Measurements from ENCODE around the gene TLDC2.
"Not testable (repeated sequence)": the region's sequence is repeated elsewhere in the genome, so short reads cannot be mapped to it uniquely, and the experiment has no call there.

TLDC2 gene

GRCh38 chr20:36926653-36927200 lies 50.8 kb downstream of the TLDC2 start:
- Mint-ChIP-seq H3K9me3 (no peaks in the 10 kb centered on the region), H3K4me3 (no peak overlapping the region), H3K4me1 (no peaks in the 10 kb centered on the region), H3K27ac (no peak overlapping the region), H3K27me3 (no peaks in the 10 kb centered on the region), H3K36me3 (peaks cover 7% of the 10 kb centered on the region)
- DNase-seq (ENCODE audit: low spot score in 2 of 2): no peak
- ATAC-seq (ENCODE audit: low read depth): peak; percentile 52

DNA sequence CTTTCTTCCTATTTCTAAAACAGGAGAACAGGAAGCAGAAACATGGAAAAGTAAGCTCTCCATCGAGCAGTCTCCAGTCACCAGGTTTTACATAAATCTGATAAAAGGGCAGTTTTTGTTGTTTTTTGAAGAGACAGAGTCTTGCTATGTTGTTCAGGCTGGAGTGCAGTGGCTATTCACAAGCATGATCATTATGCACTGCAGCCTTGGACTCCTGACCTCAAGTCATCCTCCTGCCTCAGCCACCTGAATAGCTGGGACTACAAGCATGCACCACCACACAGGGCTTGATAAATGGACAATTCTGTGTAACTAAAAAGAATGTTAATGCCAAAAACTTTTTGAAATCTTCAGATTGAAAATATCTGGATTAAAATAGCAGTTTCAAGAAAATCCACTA lies 51.8 kb downstream of the TLDC2 start:
- peaks cover 12% of the 10 kb centered on the region for H3K36me3 Mint-ChIP-seq
- DNase-seq (ENCODE audit: low spot score in 2 of 2): no peak
- no peaks in the 10 kb centered on the region for H3K4me1 Mint-ChIP-seq
- no peaks in the 10 kb centered on the region for H3K27me3 Mint-ChIP-seq
- no peak for ATAC-seq (ENCODE audit: low read depth)
- H3K27ac Mint-ChIP-seq: no peak overlapping the region
- no peak overlapping the region for H3K4me3 Mint-ChIP-seq
- no peaks in the 10 kb centered on the region for H3K9me3 Mint-ChIP-seq

DNA sequence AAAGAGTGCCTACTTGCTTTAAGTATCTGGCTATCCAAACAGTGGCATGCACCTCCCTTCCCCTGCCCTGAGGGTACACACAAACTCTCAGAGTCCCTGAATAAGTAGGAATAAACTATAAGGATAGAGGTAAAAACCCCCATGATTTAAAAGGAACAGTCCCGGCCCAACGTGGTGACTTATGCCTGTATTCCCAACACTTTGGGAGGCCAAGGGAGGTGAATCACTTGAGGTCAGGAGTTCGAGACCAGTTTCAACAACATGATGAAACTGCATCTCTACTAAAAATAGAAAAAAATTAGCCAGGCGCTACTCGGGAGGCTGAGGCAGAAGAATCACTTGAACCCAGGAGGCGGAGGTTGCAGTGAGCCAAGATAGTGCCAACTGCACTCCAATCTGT lies 53.4 kb downstream of the TLDC2 start:
- Mint-ChIP-seq H3K4me1 (no peaks in the 10 kb centered on the region), H3K27me3 (no peaks in the 10 kb centered on the region), H3K36me3 (peaks cover 12% of the 10 kb centered on the region), H3K9me3 (no peaks in the 10 kb centered on the region), H3K4me3 (no peak overlapping the region), H3K27ac (no peak overlapping the region)
- no peak for ATAC-seq (ENCODE audit: low read depth)
- DNase-seq (ENCODE audit: low spot score in 2 of 2): no peak

DNA sequence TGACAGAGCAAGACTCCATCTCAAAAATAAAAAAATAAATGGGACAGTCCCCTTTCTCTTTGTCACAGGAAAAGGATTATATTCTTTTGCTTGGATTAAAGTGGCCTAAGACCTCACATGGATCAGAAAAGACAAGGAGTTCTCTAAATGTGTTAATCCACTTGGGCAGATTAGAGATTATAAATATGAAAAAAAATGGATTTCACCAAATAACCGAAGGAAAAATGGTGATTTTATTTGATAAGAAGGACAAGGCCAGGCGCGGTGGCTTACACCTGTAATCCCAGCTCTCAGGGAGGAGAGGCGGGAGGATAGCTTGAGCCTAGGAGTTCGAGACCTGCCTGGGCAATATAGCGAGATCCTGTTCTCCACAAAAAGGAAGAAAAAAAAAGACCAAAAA lies 53.8 kb downstream of the TLDC2 start:
- Mint-ChIP-seq H3K27ac (no peak overlapping the region), H3K4me1 (no peaks in the 10 kb centered on the region), H3K9me3 (no peaks in the 10 kb centered on the region), H3K4me3 (no peak overlapping the region), H3K27me3 (no peaks in the 10 kb centered on the region), H3K36me3 (peaks cover 11% of the 10 kb centered on the region)
- no peak for ATAC-seq (ENCODE audit: low read depth)
- DNase-seq (ENCODE audit: low spot score in 2 of 2): no peak

GRCh38 chr20:36932067-36932466 lies 56.1 kb downstream of the TLDC2 start:
- H3K36me3 Mint-ChIP-seq: peaks cover 12% of the 10 kb centered on the region
- not testable (repeated sequence) for H3K9me3 Mint-ChIP-seq; H3K27ac Mint-ChIP-seq; H3K4me1 Mint-ChIP-seq; ATAC-seq (ENCODE audit: low read depth); DNase-seq (ENCODE audit: low spot score in 2 of 2); H3K27me3 Mint-ChIP-seq; H3K4me3 Mint-ChIP-seq

DNA sequence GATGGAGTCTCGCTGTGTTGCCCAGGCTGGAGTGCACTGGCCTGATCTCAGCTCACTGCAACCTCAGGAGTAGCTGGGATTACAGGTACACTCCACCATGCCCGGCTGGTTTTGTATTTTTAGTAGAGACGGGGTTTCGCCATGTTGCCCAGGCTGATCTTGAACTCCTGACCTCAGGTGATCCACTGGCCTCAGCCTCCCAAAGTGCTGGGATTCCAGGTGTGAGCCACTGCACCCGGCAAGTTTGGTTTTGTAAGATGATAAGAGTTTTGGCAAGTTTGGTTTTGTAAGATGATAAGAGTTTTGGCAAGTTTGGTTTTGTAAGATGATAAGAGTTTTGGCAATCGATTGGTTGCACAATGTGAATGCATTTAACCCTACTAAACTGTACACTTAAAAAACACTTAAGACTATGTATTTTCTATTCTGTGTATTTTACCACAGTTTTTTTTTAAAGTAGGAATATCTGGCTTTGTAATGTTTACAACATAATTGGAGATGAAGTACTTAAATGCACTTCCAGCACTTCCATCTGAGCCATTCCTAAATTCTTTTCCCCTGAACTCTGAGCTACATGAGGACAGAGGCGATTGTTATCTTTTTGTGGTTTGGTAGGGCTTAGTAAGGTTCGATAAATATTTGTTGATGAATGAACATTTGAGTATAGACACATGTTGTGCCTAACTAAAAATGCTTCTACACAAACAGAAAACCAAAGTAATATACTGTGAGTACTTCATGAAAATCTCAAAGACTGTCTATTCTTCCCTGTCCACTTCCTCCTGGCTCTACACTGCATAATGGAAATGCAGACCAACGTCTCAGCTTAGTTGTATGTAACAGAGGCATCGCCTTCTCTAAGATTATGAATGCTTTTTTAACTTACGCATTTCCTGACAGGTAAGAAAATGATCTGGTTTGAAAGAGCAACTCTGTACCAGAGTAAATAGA lies 56.8 kb downstream of the TLDC2 start:
- DNase-seq (ENCODE audit: low spot score in 2 of 2): no peak
- H3K27me3 Mint-ChIP-seq: no peaks in the 10 kb centered on the region
- no peak overlapping the region for H3K27ac Mint-ChIP-seq
- no peaks in the 10 kb centered on the region for H3K9me3 Mint-ChIP-seq
- H3K36me3 Mint-ChIP-seq: peaks cover 13% of the 10 kb centered on the region
- ATAC-seq (ENCODE audit: low read depth): no peak
- H3K4me1 Mint-ChIP-seq: no peaks in the 10 kb centered on the region
- no peak overlapping the region for H3K4me3 Mint-ChIP-seq

GRCh38 chr20:36933571-36933970 lies 57.6 kb downstream of the TLDC2 start:
- DNase-seq (ENCODE audit: low spot score in 2 of 2); H3K4me3 Mint-ChIP-seq; ATAC-seq (ENCODE audit: low read depth); H3K27me3 Mint-ChIP-seq; H3K9me3 Mint-ChIP-seq; H3K4me1 Mint-ChIP-seq; H3K27ac Mint-ChIP-seq: not testable (repeated sequence)
- H3K36me3 Mint-ChIP-seq: peaks cover 13% of the 10 kb centered on the region

DNA sequence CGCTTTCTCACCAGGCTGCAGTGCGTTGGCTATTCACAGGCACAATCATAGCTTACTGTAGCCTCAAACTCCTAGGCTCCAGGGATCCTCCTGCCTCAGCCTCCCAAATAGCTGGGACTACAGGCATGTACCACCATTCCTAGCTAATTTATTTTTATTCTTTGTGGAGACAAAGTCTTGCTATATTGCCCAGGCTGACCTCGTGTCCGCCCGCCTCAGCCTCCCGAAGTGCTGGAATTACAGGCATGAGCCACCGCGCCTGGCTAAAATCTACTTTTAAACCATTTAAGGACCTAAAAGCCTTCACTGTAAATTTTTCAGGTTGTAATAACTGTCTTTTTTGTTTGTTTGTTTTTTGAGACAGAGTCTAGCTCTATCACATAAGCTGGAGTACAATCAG lies 60.4 kb downstream of the TLDC2 start:
- Mint-ChIP-seq H3K36me3 (peaks cover 11% of the 10 kb centered on the region), H3K27ac (no peak overlapping the region), H3K27me3 (no peaks in the 10 kb centered on the region), H3K4me1 (no peaks in the 10 kb centered on the region), H3K9me3 (no peaks in the 10 kb centered on the region), H3K4me3 (no peak overlapping the region)
- DNase-seq (ENCODE audit: low spot score in 2 of 2) (no peak), ATAC-seq (ENCODE audit: low read depth) (no peak)

DNA sequence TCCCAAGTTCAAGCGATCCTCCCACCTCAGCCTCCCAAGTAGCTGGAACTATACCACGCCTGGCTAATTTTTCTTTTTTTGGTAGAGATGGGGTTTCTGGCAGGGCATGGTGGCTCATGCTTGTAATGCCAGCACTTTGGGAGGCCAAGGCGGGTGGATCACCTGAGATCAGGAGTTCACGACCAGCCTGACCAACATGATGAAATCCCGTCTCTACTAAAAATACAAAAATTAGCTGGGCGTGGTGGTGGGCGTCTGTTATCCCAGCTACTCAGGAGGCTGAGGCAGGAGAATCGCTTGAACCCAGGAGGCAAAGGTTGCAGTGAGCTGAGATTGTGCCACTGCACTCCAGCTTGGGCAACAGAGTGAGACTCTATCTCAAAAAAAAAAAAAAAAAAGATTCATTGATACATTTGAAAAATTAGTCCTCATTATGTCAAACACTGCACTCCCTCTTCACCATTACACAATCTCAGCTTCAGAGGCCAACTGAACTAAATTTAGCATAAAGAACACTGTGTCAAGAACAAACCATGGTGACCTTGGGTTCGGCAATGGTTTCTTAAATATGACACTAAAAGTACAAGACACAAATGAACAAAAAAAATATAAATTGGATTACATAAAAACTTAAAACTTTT lies 60.9 kb downstream of the TLDC2 start:
- H3K36me3 Mint-ChIP-seq: peaks cover 11% of the 10 kb centered on the region
- not testable (repeated sequence) for H3K4me3 Mint-ChIP-seq

GRCh38 chr20:36937402-36937770 lies 61.4 kb downstream of the TLDC2 start:
- Mint-ChIP-seq H3K36me3 (peaks cover 10% of the 10 kb centered on the region), H3K27ac (no peak overlapping the region), H3K9me3 (no peaks in the 10 kb centered on the region), H3K4me1 (no peaks in the 10 kb centered on the region), H3K4me3 (no peak overlapping the region), H3K27me3 (no peaks in the 10 kb centered on the region)
- DNase-seq (ENCODE audit: low spot score in 2 of 2) (no peak), ATAC-seq (ENCODE audit: low read depth) (no peak)

More for the DNA sequence above, 60.9 kb downstream of the TLDC2 start:
- not testable (repeated sequence) for H3K27me3 Mint-ChIP-seq; DNase-seq (ENCODE audit: low spot score in 2 of 2); ATAC-seq (ENCODE audit: low read depth); H3K4me1 Mint-ChIP-seq; H3K9me3 Mint-ChIP-seq; H3K27ac Mint-ChIP-seq

GRCh38 chr20:36941401-36941835 lies 65.5 kb downstream of the TLDC2 start:
- no peak for ATAC-seq (ENCODE audit: low read depth)
- DNase-seq (ENCODE audit: low spot score in 2 of 2): no peak

More at GRCh38 chr20:36941401-36941835, 65.5 kb downstream of the TLDC2 start:
- H3K27ac Mint-ChIP-seq: peak overlapping the region; percentile 31
- H3K4me1 Mint-ChIP-seq: no peaks in the 10 kb centered on the region
- no peaks in the 10 kb centered on the region for H3K27me3 Mint-ChIP-seq
- H3K4me3 Mint-ChIP-seq: no peak overlapping the region
- H3K9me3 Mint-ChIP-seq: no peaks in the 10 kb centered on the region
- peaks cover 7% of the 10 kb centered on the region for H3K36me3 Mint-ChIP-seq
